Daoy (cell line): ENCODE measurements around the gene SIRPB2. TPM values are rescaled to one million over a fixed set of nuclear protein-coding genes. Genes with fewer than 3 reads are reported as not detected.

ENCODE experiments used
- DNase-seq: peaks from one replicate; pipeline ENCODE4 v3.0.0-alpha.2; 2015; ENCODE audit warnings: low read depth
- total RNA-seq: library from RNA; depleted of rRNA; stranded (reverse); fragments of >200 nt; shearing (Covaris generic); gene quantifications from 2 replicates; pipeline ENCODE4 v1.2.3, GENCODE V29; 2014; rRNA removed

SIRPB2 gene
- total RNA-seq, 1 experiment from 2014 or later: not detected

GRCh38 chr20:1441133-1441532 is 50.1 kb downstream of the SIRPB2 start:
- no peak for DNase-seq

DNA sequence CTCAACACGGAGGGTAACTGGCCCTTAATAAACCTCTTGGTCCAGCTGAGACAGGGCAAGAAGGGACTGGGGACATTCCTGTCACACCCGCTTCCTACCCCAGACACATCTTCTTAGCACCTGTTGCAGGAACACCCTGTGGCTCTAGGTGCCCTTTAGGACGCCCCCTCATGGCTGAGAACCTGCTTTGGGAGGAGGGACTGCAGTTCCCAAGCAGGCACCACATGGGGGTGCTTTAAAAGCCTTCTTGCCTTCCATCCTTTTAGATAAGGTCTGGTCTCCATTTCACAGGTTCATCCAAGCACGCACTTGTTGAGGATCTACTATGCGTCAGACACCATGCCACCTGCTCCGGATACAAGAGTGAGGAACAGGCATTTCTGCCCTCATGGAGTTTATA is 51.2 kb downstream of the SIRPB2 start:
- peak; percentile 37 for DNase-seq

DNA sequence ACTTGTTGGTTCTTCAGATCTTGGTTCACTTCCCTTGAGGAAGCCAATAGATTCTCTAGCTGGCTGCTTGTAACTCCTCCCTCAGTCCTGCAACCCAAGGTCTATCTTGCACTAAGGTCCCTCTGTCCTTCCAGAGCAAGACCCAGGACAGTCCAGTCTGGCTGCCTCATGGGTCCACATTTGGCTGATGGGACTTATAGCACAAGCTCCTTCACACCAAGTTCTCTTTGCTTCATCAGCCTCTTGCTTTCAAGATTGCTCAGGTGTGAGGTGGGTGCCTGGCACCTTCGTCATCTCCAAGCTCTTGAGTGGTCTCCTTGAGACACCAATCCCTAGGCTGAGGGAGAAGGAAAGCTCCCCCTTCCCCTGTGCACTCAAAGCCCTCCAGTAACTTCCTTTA is 52.9 kb downstream of the SIRPB2 start:
- no peak for DNase-seq

GRCh38 chr20:1437235-1437904 is 53.9 kb downstream of the SIRPB2 start:
- DNase-seq: peak; percentile 79

DNA sequence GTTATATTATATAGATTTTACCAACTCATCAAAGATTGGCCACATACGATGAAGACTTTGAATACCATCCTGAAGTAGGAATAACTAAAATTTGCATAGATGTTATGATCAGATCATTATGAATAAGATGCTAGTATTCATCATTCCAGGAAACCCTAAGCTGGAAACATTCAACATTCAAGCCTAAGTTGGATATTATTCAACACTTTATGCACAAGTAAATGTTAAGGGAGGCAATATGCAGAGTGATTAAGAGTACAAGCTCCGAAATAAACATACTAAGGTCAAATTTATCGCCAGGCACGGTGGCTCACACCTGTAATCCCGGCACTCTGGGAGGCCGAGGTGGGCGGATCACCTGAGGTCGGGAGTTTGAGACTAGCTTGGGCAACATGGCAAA is 55.0 kb downstream of the SIRPB2 start:
- DNase-seq: no peak

DNA sequence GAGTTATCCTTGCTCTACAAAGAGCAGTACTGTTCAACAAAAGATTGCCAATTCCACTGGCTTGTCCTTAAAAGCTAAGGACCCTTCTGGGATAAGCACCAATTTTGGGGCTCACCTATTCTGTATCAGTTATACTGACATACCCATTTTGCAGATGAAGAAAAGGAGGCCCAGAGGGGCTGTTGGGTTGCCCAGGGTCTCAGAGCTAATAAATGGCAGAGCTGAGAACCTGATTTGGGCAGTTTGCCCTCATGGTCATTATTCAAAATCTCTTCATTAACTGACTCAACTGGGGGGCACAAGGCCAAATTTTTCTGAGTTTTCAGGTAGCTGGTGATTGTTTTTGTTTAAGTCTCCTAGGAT is 55.9 kb downstream of the SIRPB2 start:
- no peak for DNase-seq

- peak; percentile 82 for DNase-seq
Observed at GRCh38 chr20:1434571-1435336, 56.5 kb downstream of the SIRPB2 start.

GRCh38 chr20:1431158-1431557 is 60.1 kb downstream of the SIRPB2 start:
- no peak for DNase-seq

- no peak for DNase-seq
Observed at GRCh38 chr20:1430004-1430451, 61.2 kb downstream of the SIRPB2 start.

DNA sequence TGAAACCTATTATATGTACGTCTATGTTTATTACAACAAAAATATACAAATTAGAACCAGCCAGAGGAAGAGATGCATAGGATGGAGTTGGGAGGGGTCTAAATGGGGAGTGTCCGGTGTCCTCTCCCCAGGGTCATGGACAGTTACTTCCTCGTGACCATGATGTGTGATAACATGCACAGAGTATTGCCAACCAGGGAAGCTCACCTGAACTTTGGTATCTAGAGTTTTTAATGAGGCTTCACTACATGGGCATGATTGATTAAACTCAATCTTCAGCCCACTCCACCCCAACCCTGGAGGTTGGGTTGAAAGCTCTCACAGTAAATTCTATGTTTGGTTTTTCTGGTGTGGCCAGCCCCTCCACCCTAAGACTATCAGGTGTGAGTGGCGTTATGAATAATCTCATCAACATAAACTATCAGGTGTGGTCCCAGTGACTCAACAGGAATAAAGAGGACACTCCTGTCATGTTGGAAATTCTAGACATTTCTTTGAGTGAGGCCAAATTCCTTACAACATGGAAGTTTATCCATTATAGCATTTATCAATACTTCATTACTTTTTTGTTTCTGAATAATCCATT is 62.0 kb downstream of the SIRPB2 start:
- DNase-seq: no peak

DNA sequence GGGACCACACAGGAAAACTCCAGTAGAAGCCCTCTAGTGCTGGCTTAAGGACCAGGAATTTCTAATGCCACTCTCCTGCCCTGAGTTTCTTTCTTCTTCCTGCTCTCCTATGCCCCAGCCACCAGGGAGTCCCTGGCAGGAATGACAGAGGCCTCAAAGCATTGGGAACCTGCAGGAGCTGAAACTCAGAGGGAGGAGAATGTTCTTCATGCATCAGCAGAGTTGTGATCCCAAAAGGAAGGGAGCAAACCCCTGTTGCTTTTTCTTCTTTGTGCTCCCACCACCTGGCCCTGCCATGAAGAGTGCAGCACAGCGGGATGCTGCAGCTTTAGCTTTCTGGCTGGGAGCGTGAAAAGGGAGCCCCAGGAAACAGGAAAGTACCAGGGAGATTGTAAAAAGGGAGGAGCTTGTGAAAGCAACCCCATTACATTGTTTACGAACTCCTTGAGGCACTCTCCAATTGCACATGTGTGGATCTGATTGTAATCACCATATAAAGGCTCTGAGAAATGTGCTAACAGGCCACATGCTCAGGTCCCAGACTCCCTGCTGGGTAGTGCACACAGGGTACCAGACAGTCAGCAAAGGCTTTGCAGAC is 63.7 kb downstream of the SIRPB2 start:
- no peak for DNase-seq

DNA sequence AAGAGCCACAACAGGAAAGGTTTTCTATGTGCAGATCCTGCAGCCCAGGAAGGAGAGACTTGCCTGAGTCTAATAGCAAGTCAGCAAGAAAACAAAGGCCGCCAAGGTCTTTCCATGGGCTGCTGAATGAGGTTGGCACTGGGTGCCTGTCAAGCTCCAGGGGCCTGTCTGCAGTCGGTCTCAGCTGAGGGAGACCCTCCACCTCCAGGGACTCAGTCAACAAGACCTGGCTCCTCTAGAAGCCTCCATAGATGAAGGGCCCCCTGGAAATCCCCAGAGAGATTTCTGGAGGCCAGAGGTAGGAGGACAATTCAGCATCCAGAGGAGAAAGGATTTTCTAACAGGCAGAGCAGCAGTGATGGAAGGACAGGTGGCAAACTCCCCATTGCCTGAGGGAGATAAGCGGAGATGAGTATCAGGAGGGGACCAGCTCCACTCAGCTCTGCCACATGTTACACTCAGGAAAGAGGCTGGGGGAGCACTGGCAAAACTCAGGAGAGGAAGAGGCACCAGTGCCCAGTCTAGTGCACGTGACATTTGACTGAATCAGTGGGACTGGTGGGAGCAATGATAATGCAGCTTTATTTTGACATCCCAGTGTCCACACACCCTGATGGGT is 64.9 kb downstream of the SIRPB2 start:
- no peak for DNase-seq

Other genes starting within 250 kb of the SIRPB2 start
- 1.6 and 3.0 TPM in 2 replicates for gene SNPH, start 225.1 kb downstream of the SIRPB2 start, total RNA-seq
- gene SDCBP2, start 162.3 kb downstream of the SIRPB2 start, total RNA-seq: 1.3 and 3.7 TPM in 2 replicates
- 72.4 and 77.9 TPM in 2 replicates for gene FKBP1A, start 98.4 kb downstream of the SIRPB2 start, total RNA-seq
- 45.9 and 54.2 TPM in 2 replicates for gene NSFL1C, start 24.6 kb downstream of the SIRPB2 start, total RNA-seq
- not detected in 2 replicates for gene SIRPD, start 66.3 kb upstream of the SIRPB2 start, total RNA-seq
- gene SIRPB1, start 128.6 kb upstream of the SIRPB2 start, total RNA-seq: 0.06 and 0.11 TPM in 2 replicates
- gene SIRPG, start 166.4 kb upstream of the SIRPB2 start, total RNA-seq: not detected in 2 replicates